ENCODE data around the gene FMNL2. TPM values are rescaled to one million over a fixed set of nuclear protein-coding genes. Genes with fewer than 3 reads are reported as not detected.
A peak's percentile ranks its signal among the peaks of the same experiment; 100 is the strongest.

Gene FMNL2
- total and polyA plus RNA-seq, 2 of the 4 experiments (the other 2 are of a cell fraction), result 10.9 to 11.4 TPM

DNA sequence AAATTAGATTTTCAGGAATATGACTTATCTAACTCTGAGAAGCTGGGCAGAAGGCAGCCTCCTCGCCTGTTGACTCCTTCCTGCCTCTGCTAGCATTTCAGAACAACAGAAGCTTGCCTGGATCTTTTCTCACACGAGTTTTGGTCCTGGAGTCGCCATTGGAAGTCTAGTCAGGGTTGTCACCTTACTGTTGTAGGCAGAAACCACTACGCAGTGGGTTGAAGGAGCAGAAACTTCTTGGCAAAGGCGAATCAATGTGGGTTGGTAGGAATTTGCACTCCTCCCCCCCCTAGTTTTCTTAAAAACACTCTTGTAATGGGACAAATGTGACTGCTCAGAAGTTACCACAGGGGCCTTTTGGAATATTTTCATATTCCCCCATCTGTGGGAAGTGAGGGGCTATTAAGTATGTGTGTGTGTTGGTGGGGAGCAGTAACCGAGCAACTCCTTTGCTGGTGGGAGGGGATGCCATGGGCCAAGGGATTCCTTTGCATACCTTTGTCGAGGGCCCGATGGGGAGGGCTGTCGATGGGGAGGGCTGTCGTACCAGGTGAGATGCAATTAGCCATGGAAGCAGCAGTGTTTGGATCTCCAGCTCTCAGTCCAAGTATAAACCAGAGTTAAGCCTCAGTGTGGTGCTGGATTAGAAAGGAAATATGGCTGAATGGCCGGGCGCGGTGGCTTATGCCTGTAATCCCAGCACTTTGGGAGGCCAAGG, 117.4 kb downstream of the FMNL2 start:
- DNase-seq (no peak), ATAC-seq (ENCODE audit: low read depth) (no peak)
- H4K8ac ChIP-seq (ENCODE audit: low read depth in 2 of 2, low read length in 2 of 2), result no peak overlapping the region
- no peak overlapping the region for H2BK15ac ChIP-seq (ENCODE audit: low read depth, low read length)
- no peak overlapping the region for H2BK120ac ChIP-seq (ENCODE audit: low read depth, low read length)
- H3K36me3 ChIP-seq (ENCODE audit: control insufficient read depth, insufficient read depth, low read length), result no peaks in the 10 kb centered on the region
- in situ Hi-C loops (cut with MboI; ENCODE audit: low sequenced_read_pairs), result no loop called here
- H4K91ac ChIP-seq (ENCODE audit: insufficient read depth, low read depth, low read length), result no peak overlapping the region
- H3K4me2 ChIP-seq (ENCODE audit: low read depth, low read length), result no peak overlapping the region
- H2BK20ac ChIP-seq (ENCODE audit: low read depth, low read length), result no peak overlapping the region
- no peaks in the 10 kb centered on the region for H3K4me1 ChIP-seq (ENCODE audit: control insufficient read depth, insufficient read depth, low read length)
- POLR2A ChIA-PET (ENCODE audit: unreplicated experiment), result no interaction called here
- H2AK5ac ChIP-seq (ENCODE audit: low read depth, low read length), result 0 out of 2 replicates have a peak overlapping the region, but pooled peaks have one; percentile 12
- BruUV-seq (replicated peaks), result no TSS peak
- no peaks in the 10 kb centered on the region for H3K27me3 ChIP-seq (ENCODE audit: control insufficient read depth, insufficient read depth, low read length)
- no peak overlapping the region for H3K56ac ChIP-seq (ENCODE audit: extremely low read depth, insufficient read depth, low read length)
- no peak overlapping the region for H3K14ac ChIP-seq (replicated peaks; ENCODE audit: low read depth, low read length)
- H2AK9ac ChIP-seq (replicated peaks; ENCODE audit: low read depth, low read length, poor library complexity), result no peak overlapping the region
- no peaks in the 10 kb centered on the region for H3K9me1 ChIP-seq (ENCODE audit: insufficient read depth, low read length)
- WGBS, 2 experiments (ENCODE audit: extremely low coverage in 2 of 2, insufficient read length in 1 of 2), result 79% methylated on average over 5 of the region's 13 CpGs; no CpG with 5 or more reads in 1 of the 2 experiments
- H3K9ac ChIP-seq (ENCODE audit: low read depth, low read length), result no peak overlapping the region
- no peak overlapping the region for H2AFZ ChIP-seq (replicated peaks; ENCODE audit: low read length, poor library complexity)
- CTCF ChIA-PET, result no interaction called here
- intact Hi-C loops (cut with micrococcal nuclease), result no loop called here
- H3K4me3 ChIP-seq (ENCODE audit: insufficient read depth, low read depth, low read length), result no peak overlapping the region
- dilution Hi-C loops (cut with HindIII; ENCODE audit: low sequenced_read_pairs, unreplicated experiment), result no loop called here
- H3K23ac ChIP-seq (ENCODE audit: low read depth, low read length), result no peak overlapping the region
- H4K5ac ChIP-seq (ENCODE audit: low read depth, low read length), result no peak overlapping the region
- H3K79me1 ChIP-seq (ENCODE audit: low read depth in 1 of 2, low read length in 2 of 2), result peaks cover 12 to 15% of the 10 kb centered on the region in 2 experiments; a peak in 2 of 4 replicates
- no peak overlapping the region for H2BK5ac ChIP-seq (ENCODE audit: low read depth, low read length, poor library complexity, severe bottlenecking)
- no peak overlapping the region for H3K27ac ChIP-seq (ENCODE audit: insufficient read depth, low read length)
- H4K20me1 ChIP-seq (ENCODE audit: insufficient read depth, low read length), result peaks cover 5% of the 10 kb centered on the region; the same call in 1 of the 2 replicates
- no peaks in the 10 kb centered on the region for H3K9me3 ChIP-seq (ENCODE audit: control insufficient read depth, insufficient read depth, low read length)
- H3K18ac ChIP-seq (ENCODE audit: low read depth, low read length), result no peak overlapping the region
- TF ChIP-seq SMC3 (IDR thresholded peaks at IDR 0.05; ENCODE audit: low read depth, low read length), result no peak
- TF ChIP-seq CEBPB (IDR thresholded peaks at IDR 0.05; ENCODE audit: low read depth, low read length), result no peak
- H3K4ac ChIP-seq (ENCODE audit: low read depth, low read length), result no peak overlapping the region

All from IMR-90 (cell line).